ENCODE data around the gene GALNT17. TPM values are rescaled to one million over a fixed set of nuclear protein-coding genes. Genes with fewer than 3 reads are reported as not detected.

GALNT17 gene
- total RNA-seq, 1 donor from 2014 or later = 0.12 TPM

DNA sequence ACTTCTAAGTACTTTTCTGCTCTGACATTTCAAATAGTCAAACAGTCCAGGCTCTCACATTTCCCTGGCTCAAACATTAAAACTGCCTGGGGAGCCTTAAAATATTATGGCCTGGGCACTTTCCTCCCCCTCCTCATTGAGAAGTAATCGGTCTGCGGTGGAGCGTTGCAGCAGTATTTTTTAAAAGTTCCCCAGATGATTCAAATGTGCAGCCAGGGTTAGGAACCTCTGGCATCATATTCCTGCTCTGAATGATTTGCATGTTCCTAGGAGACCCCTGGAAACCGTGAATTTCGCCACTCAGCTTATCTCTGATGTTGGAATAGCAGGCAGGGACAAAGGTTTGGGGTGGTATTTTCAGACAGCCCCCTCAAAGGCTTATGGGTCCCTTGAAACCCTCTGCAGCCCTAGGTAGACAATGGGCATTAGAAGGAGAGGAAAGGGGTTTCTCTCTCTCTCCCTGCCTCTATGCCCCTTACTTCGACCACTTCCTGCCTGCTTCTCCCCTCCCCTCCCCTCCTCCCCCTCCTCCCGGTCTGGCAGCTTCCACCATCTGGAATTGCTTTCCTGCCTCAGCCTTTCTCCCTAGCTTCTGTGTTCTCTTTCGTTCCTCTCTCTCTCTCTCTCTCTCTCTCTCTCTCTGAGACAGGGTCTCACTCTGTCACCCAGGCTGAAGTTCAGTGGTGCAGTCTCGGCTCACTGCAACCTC, 622.2 kb downstream of the GALNT17 start:
- no peak overlapping the region for H3K4me3 ChIP-seq (ENCODE audit: low read depth, low read length)
- DNase-seq (ENCODE audit: low read depth) = no peak
- no peak for TF ChIP-seq CTCF (conservative IDR thresholded peaks at IDR 0.05; ENCODE audit: low read depth, low read length)

DNA sequence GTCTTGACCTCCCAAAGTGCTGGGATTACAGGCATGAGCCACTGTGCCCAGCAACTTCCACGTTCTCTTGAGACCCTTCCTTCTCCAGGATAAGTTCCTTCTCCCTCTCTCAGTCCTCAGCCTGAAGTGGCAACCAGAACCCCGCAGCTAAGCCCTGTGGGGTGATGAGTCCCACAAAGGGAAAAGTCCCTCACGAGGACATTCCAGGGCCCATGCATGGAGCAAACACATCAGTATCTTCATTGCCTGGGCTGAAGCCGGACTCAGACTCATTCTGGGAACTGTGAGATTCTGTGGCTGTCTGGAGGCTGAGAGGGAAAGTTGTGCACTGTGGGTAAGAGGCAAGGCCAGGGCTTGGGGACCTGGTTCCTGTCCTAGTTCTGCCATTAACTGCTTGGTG, 622.9 kb downstream of the GALNT17 start:
- no peak for TF ChIP-seq CTCF (conservative IDR thresholded peaks at IDR 0.05; ENCODE audit: low read depth, low read length)
- H3K4me3 ChIP-seq (ENCODE audit: low read depth, low read length) = no peak overlapping the region
- DNase-seq (ENCODE audit: low read depth) = no peak

DNA sequence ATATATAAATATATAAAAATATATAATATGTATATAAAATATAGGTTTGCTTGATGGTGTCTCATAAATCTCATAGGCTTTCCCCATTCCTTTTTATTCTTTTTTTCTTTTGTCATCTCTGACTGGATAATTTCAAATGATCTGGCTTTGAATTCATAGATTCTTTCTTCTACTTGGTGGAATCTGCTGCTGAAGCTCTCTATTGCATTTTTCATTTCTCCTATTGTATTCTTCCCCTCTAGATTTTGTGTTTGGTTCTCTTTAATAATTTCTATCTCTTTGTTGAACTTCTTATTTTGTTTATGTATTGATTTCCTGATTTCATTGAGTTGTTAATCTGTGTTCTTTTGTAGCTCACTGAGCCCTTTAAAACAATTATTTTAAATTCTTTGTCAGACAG, 629.4 kb downstream of the GALNT17 start:
- H3K4me3 ChIP-seq (ENCODE audit: low read depth, low read length) = no peak overlapping the region
- DNase-seq (ENCODE audit: low read depth) = no peak
- TF ChIP-seq CTCF (conservative IDR thresholded peaks at IDR 0.05; ENCODE audit: low read depth, low read length) = no peak
